Stimulated activated CD4-positive, alpha-beta T cell treated with anti-CD3 and anti-CD28 coated beads, Interleukin-1b, Interleukin-23, amount 100 ng/mL, for 48 hours (primary cell): ENCODE data around the gene NUDT19.
A peak's percentile ranks its signal among the peaks of the same experiment; 100 is the strongest.
"Not testable (repeated sequence)": the region's sequence is repeated elsewhere in the genome, so short reads cannot be mapped to it uniquely, and the experiment has no call there.

Experiments
- DNase-seq: peaks from one replicate; pipeline ENCODE4 v3.0.0-alpha.2; 2020

NUDT19 gene

GRCh38 chr19:32716203-32716602 is 24.6 kb downstream of the NUDT19 start:
- DNase-seq, result not testable (repeated sequence)

- DNase-seq, result no peak
Measured at GRCh38 chr19:32717496-32717895, 25.9 kb downstream of the NUDT19 start.

GRCh38 chr19:32718286-32718685 is 26.7 kb downstream of the NUDT19 start:
- DNase-seq, result no peak

- DNase-seq, result no peak
Measured at GRCh38 chr19:32719611-32720059, 28.0 kb downstream of the NUDT19 start, which contains the start of gene TDRD12. Gene TDRD12 (plus strand): TSS chr19:32719767. CDS start chr19:32720073, 306 bp downstream.

DNA sequence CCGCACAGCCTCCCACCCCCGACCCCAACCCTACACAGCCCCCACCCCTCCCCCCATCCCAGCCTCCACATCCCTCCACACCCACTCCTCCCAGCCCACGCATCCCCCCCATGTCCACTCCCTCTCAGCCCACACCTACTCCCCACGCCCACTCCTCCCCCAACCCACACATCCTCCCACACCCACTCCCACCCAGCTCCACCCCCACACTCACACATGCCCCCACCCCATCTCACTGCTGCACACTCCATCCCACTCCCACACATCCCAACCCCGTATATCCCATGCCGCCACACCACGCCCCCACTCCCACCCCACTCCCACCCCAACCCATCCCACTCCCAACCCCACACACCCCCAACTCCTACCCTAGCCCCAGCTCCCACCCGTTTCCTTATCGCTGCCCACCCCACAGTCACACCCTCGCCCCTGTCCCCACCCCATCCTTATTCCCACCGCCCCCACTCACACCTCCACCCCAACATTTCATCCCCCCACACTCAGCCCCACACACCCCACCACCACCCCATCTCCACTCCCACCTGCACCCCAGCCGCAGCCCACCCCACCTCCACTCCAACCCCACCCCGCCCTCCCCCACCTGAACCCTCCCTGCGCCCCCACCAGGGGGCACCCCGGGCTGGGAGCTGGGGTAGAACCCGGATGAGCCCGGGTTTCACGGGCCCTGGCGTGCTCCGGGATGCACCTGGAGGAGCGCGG is 28.8 kb downstream of the NUDT19 start:
- DNase-seq, result no peak

DNA sequence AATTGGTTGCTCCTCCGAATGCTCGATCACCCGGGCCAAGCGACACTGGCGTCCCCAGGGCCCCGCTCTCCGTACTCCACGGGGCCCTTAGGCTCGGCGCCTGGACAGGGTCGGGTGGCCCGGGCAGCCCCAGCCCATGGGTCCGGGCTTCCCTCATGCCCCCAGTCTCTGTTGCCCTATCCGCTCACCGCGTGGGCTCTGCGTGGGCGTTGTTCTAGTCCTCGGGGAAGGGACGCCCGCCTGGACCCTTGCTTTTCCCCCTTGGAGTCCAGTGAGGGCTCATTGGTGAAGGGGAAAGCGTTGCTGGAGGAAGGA is 29.3 kb downstream of the NUDT19 start:
- no peak for DNase-seq

- no peak for DNase-seq
Measured at GRCh38 chr19:32735936-32736335, 44.3 kb downstream of the NUDT19 start.

GRCh38 chr19:32743021-32743420 is 51.4 kb downstream of the NUDT19 start:
- DNase-seq, result no peak

GRCh38 chr19:32743447-32743846 is 51.8 kb downstream of the NUDT19 start:
- no peak for DNase-seq

DNA sequence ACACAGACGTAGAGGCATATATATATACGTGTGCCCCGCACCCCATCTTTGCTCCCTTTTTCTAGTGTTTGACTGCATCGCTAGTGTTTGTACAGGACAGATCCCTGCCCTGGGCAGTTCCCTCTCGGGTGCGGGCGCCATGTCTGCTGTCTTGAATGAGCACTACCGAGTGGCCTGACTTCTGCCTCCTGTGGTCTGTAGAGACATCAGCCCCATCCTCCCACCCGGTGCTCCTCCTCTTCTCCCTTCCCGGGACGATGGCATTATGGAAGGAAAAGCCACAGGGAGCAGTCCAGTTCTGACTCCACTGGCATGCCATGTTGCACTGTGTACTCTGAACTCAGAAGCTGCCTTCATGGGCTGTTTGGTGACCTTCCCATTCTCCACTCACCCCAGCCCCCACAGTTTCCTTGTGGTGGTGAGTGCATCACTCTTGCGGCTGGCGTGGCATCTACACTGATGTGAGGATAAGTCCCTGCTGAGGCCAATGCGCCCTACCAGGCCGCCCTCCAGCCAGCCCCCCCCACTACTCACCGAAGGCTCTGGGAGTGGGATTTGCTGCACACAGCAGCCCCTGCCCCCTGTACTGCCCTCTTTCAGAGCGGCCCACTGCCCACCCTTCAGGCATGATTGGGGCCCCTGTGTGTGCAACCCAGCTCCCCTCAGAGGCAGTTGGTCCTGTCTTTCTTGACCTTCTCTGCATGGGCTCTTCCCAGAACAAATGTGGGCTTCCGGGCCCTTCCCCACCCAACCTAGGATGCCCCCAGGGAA is 53.1 kb downstream of the NUDT19 start:
- DNase-seq, result no peak

- not testable (repeated sequence) for DNase-seq
Measured at GRCh38 chr19:32745594-32746251, 54.1 kb downstream of the NUDT19 start.

- DNase-seq, result peak; percentile 39
Measured at GRCh38 chr19:32746631-32747196, 55.1 kb downstream of the NUDT19 start.

DNA sequence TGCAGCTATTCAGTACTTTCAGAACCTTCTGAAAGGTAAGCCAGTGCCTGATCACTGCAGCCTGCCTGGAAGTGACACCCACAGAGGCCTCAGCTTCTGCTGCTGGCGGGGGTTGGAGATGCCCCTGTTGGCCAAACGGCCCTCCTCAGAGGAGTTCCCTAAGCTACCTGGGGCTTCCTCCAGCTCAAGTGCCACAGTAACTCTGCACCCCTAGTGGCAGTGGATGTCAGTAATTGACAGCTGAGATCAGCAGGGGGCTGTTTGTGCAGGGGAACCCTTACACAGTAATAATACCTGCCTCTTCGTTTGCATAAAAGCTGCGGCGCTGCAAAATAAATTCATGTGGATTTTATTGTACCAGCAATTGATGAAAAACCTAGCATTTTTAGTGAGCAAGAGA is 56.9 kb downstream of the NUDT19 start:
- DNase-seq, result no peak

DNA sequence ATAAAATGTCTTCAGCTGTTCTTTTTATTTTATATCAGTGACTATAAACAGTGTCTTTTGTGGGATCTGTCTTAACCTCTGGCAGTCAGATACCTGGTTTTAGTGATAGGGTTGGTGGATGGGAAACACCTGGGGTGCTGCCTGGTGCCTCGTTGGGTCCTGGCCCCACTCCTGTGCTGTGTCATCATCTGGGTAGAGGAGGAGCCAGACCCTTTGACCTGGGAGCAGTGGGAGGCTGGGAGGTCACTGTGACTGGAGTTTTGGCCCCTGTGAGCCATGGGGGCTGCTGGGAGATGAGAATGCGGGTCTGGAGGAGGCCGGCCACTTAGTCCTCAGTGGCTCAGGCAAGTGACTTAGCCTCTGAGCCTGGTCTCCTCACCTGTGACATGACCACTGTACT is 57.3 kb downstream of the NUDT19 start:
- DNase-seq, result no peak

- no peak for DNase-seq
Measured at GRCh38 chr19:32749361-32749760, 57.7 kb downstream of the NUDT19 start.

DNA sequence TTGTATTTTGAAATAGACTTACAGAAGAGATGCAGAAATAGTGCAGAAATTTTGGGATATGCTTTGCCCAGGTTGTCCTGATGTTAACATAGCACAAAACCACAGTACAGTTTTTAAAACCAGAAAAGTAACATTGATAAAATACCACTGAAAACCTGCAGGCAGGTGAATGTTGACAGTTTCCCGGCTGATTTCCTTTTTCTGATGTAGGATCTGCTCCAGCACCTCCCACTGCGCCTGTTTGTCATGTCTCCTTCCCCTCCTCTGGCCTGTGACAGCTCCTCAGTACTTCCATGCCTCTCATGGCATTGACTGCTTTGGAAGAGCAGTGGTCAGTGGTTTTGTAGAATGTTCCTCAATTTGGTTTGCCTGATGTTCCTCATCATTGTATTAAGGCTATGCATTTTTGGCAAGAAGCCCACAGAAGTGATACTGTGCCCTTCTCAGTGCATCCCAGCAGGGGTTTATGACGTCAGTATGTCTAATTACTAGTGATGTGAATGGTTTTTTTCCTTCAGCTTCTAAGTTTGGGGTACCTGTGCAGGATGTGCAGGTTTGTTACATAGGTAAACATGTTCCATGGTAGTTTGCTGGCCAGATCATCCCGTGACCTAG is 58.9 kb downstream of the NUDT19 start:
- no peak for DNase-seq

- DNase-seq, result no peak
Measured at GRCh38 chr19:32751066-32751465, 59.4 kb downstream of the NUDT19 start.

DNA sequence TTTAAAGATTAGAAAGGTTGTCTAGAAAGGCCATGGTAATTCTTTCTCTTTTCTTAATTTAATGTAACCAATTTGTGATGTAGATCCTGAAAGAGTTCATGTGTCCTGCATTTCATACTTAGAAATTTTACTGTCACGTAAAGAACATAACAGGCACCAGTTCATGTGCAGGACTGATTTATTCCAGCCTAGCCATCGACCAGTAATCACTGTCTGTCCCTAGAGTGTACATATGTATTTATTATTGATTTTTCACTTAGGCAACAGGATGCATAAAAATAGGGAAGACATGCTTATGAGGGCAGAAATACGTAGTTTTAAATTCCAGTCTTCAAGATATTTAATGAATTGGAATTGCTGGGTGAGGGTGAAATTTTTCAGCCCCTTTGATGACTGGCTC is 65.6 kb downstream of the NUDT19 start:
- DNase-seq, result no peak
